HG03175 (cell line): ENCODE measurements around the gene MACROD2.
A peak's percentile ranks its signal among the peaks of the same experiment; 100 is the strongest.

Source experiments
- ATAC-seq: cut with Tn5 transposase; IDR thresholded peaks from one replicate; pipeline ENCODE4 v1.9.1; 2021; ENCODE audit warnings: mild to moderate bottlenecking, moderate library complexity; ENCODE audit not compliant: unreplicated experiment

Gene MACROD2

DNA sequence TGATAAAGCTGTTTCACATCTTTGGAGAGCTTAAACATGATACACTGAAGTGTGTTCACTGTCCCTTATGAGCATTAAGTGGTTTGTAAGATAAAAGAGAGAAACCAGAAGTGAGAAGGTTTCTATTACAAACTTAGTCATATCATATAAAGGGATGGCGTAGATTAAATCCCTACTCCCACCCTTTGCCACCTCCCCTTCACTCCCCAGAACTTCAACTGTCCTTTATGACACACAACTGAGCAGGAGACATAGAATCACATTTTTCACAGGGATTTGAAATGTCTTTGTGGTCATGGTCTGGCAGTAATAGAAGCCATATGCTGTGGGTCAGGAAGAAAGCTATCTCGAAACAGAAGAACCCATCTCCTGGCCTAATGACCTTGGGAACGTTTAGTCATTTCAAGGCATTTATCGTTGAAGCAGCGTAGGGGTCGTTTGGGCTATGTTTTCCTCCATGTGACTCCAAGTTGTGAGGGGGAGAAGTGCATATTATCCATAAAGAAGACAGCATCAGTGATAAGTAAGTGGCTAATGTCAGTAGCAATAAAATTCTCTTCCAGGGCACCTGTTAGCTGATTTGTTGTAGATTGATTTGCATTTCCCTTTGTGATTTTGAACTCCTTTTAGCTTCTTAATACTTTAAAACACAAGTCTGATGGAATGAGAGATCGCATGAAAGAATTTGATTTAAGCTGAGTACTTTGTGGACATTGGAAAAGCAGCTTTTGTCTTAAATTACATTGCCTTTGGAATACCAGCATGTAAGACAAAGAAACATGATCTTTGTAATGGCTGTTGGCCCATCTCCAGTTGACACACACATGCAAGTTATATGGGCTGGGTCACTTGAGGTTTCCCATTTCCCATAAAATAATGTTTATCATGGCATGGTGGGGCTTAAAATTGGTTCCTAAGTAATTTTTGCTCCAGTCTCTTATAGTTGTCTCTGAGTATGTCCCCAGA, 843.6 kb downstream of the MACROD2 start:
- ATAC-seq = peak; percentile 88

DNA sequence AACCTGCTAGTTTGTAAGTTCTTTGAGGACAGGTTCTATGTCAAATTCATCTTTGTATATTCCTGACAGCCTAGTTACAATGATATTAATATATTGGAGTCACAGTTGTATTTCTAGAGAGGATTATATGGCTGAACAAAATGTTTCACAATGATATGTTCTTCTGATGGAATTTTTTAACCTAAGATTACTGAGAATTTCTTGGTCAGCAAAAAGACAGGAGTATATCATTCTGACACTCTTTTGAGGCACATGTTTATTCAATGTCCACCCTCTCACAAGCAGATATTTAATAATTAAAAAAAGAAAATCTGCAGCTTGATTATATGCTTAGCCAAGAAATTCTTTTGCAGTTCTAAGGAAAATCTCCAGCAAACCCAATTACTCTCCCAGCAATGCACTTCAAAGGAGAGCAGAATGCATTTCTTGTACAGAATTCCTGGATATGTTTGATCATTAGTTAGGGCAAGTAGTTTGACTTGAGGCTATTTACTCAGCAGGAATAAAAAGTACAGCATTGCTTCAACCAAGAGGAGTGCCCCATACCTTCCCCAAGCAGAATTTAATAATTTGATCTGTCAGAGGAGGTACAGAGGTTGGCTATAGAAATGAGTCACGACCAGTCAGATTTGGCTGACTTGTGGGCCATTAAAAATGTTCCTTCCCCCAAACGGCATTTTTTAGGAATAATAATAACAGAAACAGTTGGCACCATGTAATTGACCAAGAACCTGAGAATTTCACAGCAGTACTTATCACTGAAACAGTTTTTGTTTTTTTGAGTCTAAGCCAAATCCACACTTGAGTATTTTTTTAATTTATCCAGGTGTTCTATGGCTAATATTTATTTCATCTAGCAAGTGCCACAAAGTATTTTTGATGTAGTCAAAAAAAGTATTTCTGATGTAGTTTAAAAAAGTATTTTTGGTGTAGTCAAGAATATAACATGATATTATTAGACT, 850.2 kb downstream of the MACROD2 start:
- ATAC-seq = no peak

DNA sequence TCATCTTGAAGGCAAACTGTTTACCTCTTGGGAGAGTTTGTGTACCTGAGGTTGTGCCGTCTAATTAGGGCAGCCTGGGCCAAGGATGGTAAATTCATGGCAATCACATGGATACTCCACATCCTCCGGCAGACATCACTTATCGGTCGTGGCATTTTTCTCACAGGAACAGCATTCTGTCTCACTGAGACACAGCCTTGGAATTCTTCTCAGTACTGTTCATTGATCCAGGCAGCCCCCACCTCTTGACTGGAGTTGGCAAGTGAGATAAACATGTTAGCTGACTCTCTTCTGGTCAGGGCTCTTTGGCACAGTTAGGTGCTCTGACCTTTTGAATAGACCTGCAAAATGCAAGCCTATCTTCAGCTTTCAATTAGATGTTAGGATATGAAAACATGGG, 853.5 kb downstream of the MACROD2 start:
- ATAC-seq = no peak

DNA sequence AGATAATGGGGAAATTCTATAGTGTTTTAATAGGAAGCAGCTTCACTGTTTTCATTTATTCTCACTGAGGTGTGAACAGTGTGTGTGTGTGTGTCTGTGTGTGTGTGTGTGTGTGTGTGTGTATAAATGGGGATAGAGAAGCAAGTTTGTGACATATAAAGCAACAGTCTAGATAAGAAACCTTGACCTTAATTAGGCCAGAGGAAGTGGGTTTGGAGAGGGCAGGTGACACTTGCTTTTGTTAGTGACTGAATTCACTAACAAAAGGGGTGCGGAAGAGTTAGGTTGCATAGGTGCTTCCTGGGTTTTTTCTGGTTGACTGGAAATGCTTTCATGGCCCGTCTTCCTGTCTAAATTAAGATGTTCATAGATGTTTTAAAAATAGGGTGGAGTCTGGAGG, 857.8 kb downstream of the MACROD2 start:
- ATAC-seq = peak; percentile 65

DNA sequence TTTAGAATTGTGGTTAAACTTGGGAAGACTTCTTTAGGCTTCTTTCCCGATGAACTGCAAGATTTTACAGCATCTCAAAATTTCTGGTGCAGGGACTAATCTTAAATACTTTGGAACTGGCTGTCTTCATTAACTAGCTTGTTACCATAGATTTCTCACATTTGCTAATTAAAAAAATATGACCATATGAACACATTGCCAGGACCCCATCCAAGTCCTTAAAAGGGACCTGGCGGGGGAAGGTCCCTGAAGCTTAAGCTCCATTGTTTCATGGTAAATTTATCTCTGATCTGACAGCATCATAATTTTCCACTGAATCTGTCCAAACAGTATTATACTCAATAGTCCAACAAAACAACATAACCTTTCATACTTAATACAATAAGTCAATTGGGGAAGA, 859.9 kb downstream of the MACROD2 start:
- ATAC-seq = no peak

DNA sequence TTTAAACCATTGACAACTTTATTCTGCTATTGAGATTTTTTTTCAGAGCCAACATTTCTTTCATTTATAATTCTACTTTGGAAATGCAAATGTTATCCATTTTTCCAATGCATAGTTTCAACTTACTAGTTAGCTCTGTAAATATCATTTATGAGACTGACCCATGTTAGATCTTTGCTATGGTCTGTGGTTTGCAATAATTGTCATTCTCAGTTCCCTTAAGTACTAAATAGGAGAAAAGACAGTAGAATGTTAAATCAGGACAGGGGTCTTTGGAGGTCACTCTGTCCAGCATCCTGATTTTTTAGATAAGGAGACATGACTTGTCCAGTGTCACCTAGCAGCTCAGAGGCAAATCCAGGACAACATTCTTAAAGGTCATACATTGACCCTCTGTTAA, 864.3 kb downstream of the MACROD2 start:
- no peak for ATAC-seq

DNA sequence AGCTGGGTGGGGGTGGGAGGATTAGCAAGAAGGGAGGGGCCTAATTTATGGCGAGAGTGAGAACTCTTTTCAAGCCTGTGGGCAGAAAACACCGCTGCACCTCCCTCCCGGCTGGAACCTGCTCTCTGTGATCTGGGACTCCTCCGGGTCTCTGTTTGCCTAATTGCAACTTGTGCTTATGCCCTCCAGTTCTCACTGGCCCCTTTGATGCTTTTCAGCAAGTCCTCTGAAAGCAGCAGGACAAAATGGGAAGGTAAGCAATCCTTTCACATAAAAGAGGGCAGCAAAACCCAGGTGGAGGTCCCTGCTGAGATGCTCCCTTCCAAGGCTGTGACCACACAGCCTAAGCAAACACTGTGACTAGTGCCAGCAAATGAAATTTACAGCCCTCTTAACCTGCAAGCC, 865.1 kb downstream of the MACROD2 start:
- ATAC-seq = no peak

DNA sequence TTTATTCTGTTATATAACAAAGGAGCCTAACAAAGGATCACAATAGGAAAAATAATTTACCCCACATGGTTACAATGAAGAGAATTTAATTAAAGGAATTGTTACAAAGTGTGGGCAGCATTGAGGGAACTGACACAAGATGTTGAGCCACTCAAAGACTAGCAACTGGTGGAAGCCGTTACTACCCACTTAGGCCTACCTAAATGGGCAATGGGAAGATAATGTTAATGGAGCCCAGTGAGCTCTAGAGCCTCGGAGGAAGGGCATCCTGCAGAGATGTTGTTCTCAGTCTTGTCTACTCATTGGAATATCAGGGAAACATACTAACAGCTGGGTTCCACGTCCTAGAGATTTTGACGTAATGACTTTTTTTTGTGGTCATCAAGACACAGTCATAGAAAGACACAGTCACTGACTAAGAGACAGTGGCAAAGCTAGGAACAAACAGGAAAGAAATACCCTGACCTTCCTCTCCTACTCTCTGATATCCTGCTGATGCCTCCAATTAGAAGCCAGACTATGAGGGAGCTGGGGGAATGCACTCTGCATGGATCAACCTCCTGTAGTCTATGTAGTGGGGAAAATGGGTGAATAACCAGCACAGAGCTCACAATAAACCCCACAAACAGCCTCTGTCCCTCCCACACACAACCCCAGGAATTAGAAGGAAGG, 865.8 kb downstream of the MACROD2 start:
- ATAC-seq = no peak

DNA sequence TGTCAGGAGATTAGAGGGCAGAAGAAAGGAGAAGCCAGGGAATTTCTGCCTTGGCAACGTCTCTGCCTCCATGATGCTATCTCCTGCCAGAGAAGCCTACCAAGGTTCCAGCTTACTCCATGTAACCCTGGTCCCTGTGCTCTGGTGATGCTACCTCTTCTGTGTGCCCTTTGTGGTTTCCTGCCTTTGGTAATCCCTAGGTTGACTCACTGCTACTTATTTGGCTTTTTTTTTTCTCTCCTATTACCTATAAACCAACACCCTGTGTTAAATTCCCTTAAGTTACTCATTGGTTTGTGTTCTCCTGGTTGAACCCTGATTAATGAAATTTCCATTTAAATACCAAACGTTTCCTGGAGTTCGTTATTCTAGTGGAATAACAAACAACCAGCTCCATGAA, 869.9 kb downstream of the MACROD2 start:
- no peak for ATAC-seq

DNA sequence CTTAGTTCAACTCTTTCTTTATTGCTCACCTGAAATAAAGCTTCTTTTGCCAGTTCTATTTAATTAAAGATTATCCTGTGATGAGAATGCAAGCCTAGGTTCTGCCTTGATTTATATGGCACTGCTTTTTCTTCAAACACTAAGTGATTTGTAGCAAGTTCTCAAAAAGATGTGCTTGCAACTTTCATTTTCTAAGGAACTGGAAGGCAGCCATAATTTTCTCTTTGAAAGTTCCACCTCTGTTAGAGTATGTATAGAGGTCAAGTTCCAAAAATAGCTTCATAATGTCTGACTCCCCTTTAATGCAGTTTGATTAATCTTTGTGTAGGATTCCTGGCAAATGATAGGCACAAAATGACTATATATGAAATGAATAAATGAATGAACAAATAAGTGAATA, 870.4 kb downstream of the MACROD2 start:
- ATAC-seq = no peak

DNA sequence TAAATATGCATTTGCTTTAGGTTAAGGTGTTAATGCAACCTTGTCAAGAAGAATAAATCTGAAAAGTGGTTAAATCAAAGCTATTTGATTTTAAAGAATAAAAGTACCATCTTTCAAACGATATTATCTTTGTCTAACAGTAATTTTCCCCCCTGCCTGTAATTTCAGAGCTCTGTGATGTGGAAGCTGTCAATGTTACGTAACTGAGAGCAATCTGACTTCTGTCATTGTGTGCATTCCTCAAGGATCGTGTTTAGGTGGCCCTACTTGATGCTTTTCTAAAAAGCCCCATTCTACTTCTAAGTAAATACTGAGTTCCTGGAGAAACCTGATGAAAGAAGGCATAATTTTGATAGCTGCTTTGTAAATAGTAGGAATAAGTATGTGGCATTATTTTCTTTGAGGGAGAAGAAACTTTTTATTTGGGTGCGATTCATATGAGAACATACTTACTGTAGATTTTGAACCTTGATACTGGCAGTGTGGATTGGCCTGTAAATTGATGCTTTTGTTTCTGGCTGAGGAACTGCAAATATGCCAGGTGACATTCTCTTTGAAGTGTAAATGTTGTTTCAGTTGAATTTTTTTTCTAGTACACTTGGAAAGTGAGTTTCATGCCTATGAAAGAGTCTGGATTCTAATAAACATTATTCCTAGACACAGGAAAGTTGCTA, 871.7 kb downstream of the MACROD2 start:
- ATAC-seq = no peak

DNA sequence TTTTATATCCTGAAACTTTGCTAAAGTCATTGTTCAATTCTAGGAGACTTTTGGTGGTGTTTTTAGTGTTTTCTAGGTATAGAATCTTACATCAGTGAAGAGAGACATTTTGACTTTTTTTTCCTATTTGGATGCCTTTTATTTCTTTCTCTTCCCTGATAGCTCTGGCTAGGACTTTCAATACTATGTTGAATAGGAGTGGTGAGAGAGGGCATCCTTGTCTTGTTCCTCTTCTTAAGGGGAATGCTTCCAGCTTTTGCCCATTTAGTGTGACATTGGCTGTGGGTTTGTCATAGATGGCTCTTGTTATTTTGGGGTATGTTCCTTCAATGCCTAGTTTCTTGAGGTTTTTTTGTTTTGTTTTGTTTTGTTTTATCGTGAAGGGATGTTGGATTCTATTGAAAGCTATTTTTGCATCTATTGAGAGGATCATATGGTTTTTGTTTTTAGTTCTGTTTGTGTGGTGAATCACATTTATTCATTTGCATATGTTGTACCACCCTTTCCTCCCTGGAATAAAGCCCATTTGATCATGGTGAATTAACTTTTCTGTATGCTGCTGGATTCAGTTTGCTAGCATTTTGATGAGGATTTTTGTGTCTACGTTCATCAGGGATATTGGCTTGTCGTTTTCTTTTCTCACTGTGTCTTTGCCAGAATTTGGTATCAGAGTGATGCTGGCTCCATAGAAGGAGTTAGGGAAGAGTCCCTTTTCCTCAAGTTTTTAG, 882.1 kb downstream of the MACROD2 start:
- no peak for ATAC-seq

DNA sequence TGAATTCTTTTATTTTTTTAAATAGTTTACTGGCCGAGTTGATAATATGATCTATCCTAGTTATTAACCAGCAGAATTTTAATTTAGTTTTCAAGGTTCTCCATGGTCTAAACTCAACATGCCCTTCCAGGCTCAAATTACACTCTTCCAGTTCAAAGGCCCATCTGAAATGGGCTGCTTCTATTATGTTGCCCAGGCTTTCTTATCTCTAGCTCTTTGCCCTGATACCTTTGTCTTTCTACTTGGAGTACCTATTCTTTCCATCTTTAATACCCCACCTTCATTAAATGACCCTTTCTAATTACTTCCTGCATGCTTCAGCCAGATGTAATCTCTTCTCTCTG, 883.3 kb downstream of the MACROD2 start:
- no peak for ATAC-seq

DNA sequence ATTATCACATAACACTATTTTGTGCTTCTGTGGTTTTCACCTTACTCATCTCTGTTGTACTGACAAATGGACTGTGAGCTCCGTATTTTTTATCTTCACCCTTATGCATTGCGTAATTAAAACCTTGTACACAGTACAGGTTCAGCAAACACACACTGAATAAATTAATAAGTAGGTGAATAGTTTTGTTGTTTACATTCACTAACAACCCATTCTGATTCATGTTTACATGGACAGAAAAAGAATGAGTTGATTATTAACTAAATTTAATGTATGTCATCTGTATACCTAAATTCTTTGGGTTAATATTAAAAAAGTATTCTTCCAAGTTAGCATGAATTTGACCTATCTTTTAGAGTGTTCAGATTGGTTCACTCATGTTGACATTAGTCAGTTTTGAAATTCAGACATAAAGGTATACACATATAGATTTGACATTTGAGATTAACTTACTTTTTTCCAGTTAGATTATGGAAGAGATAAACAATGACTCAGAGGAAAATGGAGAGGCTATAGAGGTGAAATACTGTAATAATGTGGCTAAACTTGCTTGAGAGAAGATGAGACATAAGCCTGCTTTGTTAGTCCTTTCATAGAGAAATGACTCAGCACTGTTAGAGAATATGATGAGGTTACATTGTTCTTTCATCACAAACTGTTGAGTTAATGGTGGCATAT, 883.8 kb downstream of the MACROD2 start:
- ATAC-seq = peak; percentile 67

DNA sequence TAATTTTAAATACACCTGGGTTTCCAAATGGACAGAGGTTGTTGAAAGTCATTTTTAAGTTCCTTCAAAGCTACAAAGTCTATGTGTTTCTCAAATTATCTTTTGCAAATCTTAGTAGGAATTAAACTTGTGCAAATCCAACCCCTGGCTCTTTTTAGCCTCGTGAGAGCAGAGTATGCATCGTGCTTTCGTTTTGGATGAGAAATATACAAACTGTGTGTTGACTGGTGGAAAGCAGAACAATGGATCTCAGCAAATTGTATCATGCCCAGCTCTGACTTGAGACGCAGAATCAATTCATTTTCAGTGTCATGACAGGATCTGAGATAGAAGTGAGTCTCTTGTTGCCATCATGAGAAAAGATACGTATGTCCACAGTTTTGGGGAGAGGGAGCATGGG, 884.5 kb downstream of the MACROD2 start:
- ATAC-seq = no peak

DNA sequence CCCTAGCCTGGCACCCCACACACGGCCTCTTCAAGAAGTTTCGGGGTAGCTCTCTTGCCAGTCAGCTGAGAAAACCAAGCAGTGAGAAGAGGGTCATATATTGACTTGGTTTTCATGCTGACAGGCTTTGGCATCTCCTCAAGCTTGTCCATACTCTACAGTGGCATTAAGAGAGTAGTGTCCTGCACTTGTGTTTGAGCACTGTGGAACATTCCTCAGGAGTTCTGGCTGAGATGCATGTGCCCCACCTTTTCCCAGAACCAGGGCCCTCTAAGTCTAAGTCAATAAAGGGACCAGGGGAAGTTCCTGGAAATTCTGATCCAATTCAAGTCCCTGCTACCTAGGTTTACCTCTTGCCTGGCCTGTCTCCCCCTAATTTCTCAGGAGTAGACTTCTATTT, 886.2 kb downstream of the MACROD2 start:
- no peak for ATAC-seq

DNA sequence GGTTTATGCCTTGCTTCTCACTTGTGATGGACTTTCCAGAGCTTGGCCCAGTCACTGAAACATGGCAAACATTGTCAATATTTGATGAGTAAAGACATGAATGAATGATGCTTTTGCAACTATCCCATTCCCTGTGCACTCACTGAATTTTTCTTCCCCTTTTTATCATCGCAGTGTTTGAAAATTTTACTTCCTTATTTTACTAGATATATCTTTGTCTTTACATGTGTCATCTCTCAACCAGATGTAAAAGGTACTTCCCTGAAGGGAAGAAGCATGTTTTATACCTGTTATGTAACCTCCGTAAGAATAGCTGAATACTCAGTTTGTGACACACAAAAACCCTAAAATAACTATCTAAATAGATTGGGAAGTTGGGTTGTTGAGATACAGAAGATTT, 886.8 kb downstream of the MACROD2 start:
- ATAC-seq = no peak

DNA sequence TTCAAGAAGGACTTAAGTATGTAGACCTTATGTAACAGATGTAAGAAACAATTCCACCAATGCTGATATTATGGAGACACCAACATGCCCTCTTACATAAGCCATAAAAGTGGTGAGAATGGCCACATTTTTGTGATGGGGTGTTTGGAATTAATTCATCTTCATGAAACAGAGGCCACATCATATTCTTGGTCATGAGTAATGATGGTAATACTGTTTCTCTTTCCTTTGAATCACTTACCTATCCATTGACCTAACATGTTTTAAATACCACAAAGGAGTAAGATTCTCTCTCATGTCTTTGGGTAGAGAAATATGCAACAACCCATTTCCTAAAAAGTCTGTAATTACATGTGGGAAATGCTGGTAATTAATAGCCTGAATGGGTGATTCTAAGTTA, 887.5 kb downstream of the MACROD2 start:
- no peak for ATAC-seq

DNA sequence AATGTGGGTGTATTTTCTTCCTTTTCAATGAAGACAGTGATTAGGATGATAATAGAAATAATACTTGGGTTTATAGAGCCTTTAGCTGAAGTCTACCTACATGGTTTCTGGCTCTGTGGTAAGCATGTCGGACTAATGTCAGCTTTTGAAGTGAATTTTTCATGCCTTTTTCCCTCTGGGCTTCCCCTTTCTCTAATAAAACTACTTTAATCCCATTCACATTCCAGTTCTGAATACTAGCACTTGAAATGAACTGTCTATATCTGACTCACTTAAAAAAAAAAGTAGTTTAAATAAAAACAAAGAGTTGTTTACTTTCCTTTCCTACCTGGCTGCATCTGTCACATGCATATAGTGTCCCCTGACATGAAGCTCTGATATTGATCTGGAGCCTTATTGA, 888.0 kb downstream of the MACROD2 start:
- ATAC-seq = no peak
